Liver (tissue), 9 donors: ENCODE measurements around the gene BEND4. TPM values are rescaled to one million over a fixed set of nuclear protein-coding genes. Genes with fewer than 3 reads are reported as not detected.
A peak's percentile ranks its signal among the peaks of the same experiment; 100 is the strongest.

Experiments used
- DNase-seq: peaks from one replicate; pipeline ENCODE4 v3.0.0-alpha.2; 2017; ENCODE audit warnings: low spot score
- H3K27ac ChIP-seq, 2 donors: one replicate each; pipeline ENCODE4 v1.7.0; 2013; ENCODE audit warnings: inconsistent platforms in 2 of 2, low read length in 2 of 2, control low read depth in 1 of 2, low read depth in 1 of 2, mild to moderate bottlenecking in 1 of 2
- H3K27me3 ChIP-seq, 4 donors: one replicate each; pipeline versions ENCODE4 v1.6.1 to v1.7.0; 2013; ENCODE audit warnings: low read length in 3 of 4, inconsistent platforms in 1 of 4, mild to moderate bottlenecking in 1 of 4, moderate library complexity in 1 of 4; ENCODE audit not compliant: control insufficient read depth in 4 of 4, insufficient read depth in 4 of 4
- H3K36me3 ChIP-seq, 4 donors: one replicate each; pipeline versions ENCODE4 v1.6.1 to v1.7.0; 2013; ENCODE audit warnings: low read length in 3 of 4, mild to moderate bottlenecking in 3 of 4, low read depth in 1 of 4, moderate library complexity in 1 of 4; ENCODE audit not compliant: control insufficient read depth in 4 of 4, insufficient read depth in 3 of 4
- H3K4me1 ChIP-seq, 4 donors: one replicate each; pipeline versions ENCODE4 v1.6.1 to v1.7.0; 2013; ENCODE audit warnings: low read length in 3 of 4, mild to moderate bottlenecking in 3 of 4, moderate library complexity in 1 of 4; ENCODE audit not compliant: control insufficient read depth in 4 of 4, insufficient read depth in 4 of 4
- H3K4me3 ChIP-seq, 3 donors: one replicate each; pipeline versions ENCODE4 v1.6.1 to v1.7.0; 2013; ENCODE audit warnings: low read length in 3 of 3, control low read depth in 1 of 3, low read depth in 1 of 3, mild to moderate bottlenecking in 1 of 3
- H3K9ac ChIP-seq, 2 donors: one replicate each; pipeline ENCODE4 v1.7.0; 2013; ENCODE audit warnings: low read length in 2 of 2, mild to moderate bottlenecking in 2 of 2, moderate library complexity in 2 of 2, control low read depth in 1 of 2, low read depth in 1 of 2
- H3K9me3 ChIP-seq, 4 donors: one replicate each; pipeline versions ENCODE4 v1.6.1 to v1.7.0; 2013; ENCODE audit warnings: low read length in 3 of 4; ENCODE audit not compliant: control insufficient read depth in 4 of 4
- CTCF ChIP-seq: fragments of 150-350 bp; IDR thresholded peaks from 2 replicates; pipeline ENCODE4 v1.5.1; 2017; ENCODE audit warnings: improper control_type of control experiment, low read depth, low read length; ENCODE audit not compliant: missing input control
- EGR1 ChIP-seq, 2 donors: IDR thresholded peaks; 2 replicates each; pipeline ENCODE4 v1.6.1; 2016 to 2018; ENCODE audit warnings: antibody characterized with exemption in 2 of 2, low read depth in 2 of 2
- HNF4A ChIP-seq, 2 donors: conservative IDR thresholded peaks; 2 replicates each; pipeline ENCODE4 v1.6.1; 2016; ENCODE audit warnings: antibody characterized with exemption in 2 of 2, mild to moderate bottlenecking in 2 of 2
- HNF4G ChIP-seq: IDR thresholded peaks from 2 replicates; pipeline ENCODE4 v1.6.1; 2016; ENCODE audit warnings: antibody characterized with exemption
- MAX ChIP-seq: IDR thresholded peaks from 2 replicates; pipeline ENCODE4 v1.6.1; 2016; ENCODE audit warnings: antibody characterized with exemption
- RAD21 ChIP-seq, 2 donors: IDR thresholded peaks; 2 replicates each; pipeline ENCODE4 v1.6.1; 2016; ENCODE audit warnings: antibody characterized with exemption in 2 of 2, mild to moderate bottlenecking in 2 of 2
- RXRA ChIP-seq, 2 donors: IDR thresholded peaks; 2 replicates each; pipeline ENCODE4 v1.6.1; 2017 to 2018; ENCODE audit warnings: antibody characterized with exemption in 2 of 2, mild to moderate bottlenecking in 1 of 2
- SP1 ChIP-seq: IDR thresholded peaks from 2 replicates; pipeline ENCODE4 v1.6.1; 2018; ENCODE audit warnings: antibody characterized with exemption, mild to moderate bottlenecking
- TAF1 ChIP-seq: conservative IDR thresholded peaks from 2 replicates; pipeline ENCODE4 v1.6.1; 2016; ENCODE audit warnings: antibody characterized with exemption, mild to moderate bottlenecking
- ZBTB33 ChIP-seq: IDR thresholded peaks from 2 replicates; pipeline ENCODE4 v1.6.1; 2016; ENCODE audit warnings: antibody characterized with exemption
- WGBS: extraction: QIAGEN DNeasy Blood & Tissue Kit; methylation state at CpG from one replicate; pipeline ENCODE4 v1.1.7; 2013; 5-methylcytosine and 5-hydroxymethylcytosine counted together
- polyA plus RNA-seq, 2 donors: library from polyadenylated mRNA; stranded (reverse) in 1 of 2; unstranded in 1 of 2; fragments of 200-250 nt in 1 of 2; fragments of >200 nt in 1 of 2; fragmentation: Nextera tagmentation in 1 of 2; extraction: Ambion mirVana in 1 of 2; gene quantifications; one replicate each; pipeline versions ENCODE4 v1.2.1 to v1.2.3, GENCODE V29; 2013 to 2015
- total RNA-seq, 2 donors: library from RNA; depleted of rRNA; stranded (reverse); fragments of >200 nt; gene quantifications; one replicate each; pipeline ENCODE4 v1.2.3, GENCODE V29; 2014
- donor health status: healthy.
- donor health status: healthy.
- donor health status: healthy.
- donor health status: healthy.
- donor health status: healthy.

Gene BEND4
- total RNA-seq (under 1 TPM; 0.17 to 0.28 TPM), polyA plus RNA-seq (under 1 TPM; 0.02 to 0.08 TPM)

GRCh38 chr4:42152507-42153504 is at the start of gene BEND4:
Gene BEND4, minus strand, starts transcription at chr4:42152655. Its CDS starts 512 bp downstream, at chr4:42152143.
- WGBS, result 13% methylated on average over 49 of the region's 49 CpGs
- DNase-seq, result no peak
- H3K36me3 ChIP-seq, result no peaks in the 10 kb centered on the region
- H3K4me3 ChIP-seq, result peak within 1 kb of the TSS in 2 of 3 donors; percentile 33 to 54
- peaks cover 5 to 14% (median 10%) of the 10 kb centered on the region in 4 donors for H3K4me1 ChIP-seq
- no peak within 1 kb of the TSS for H3K27ac ChIP-seq
- H3K27me3 ChIP-seq, result peaks cover 3 to 16% (median 5%) of the 10 kb centered on the region in 4 donors
- H3K9me3 ChIP-seq, result no peaks in the 10 kb centered on the region
- TF ChIP-seq CTCF, result no peak
- TF ChIP-seq RXRA (IDR thresholded peaks at IDR 0.05), result no peak
- no peak for TF ChIP-seq TAF1
- TF ChIP-seq EGR1 (IDR thresholded peaks at IDR 0.05; ENCODE audit: low read depth in 2 of 2), result no peak
- TF ChIP-seq SP1, result no peak
- no peak for TF ChIP-seq MAX
- TF ChIP-seq RAD21 (IDR thresholded peaks at IDR 0.05), result no peak
- TF ChIP-seq HNF4G, result no peak
- TF ChIP-seq ZBTB33, result no peak
- no peak within 1 kb of the TSS for H3K9ac ChIP-seq

GRCh38 chr4:42197341-42197740 is 44.9 kb upstream of the BEND4 start:
- no peak for DNase-seq
- Histone ChIP-seq H3K4me1 (no peaks in the 10 kb centered on the region), H3K27me3 (peaks cover 0 to 5% (median 0%) of the 10 kb centered on the region in 4 donors), H3K36me3 (no peaks in the 10 kb centered on the region), H3K27ac (no peak overlapping the region), H3K9me3 (no peaks in the 10 kb centered on the region), H3K4me3 (no peak overlapping the region), H3K9ac (no peak overlapping the region)
- TF ChIP-seq HNF4A (conservative IDR thresholded peaks at IDR 0.05), result no peak
- no peak for TF ChIP-seq TAF1
- no peak for TF ChIP-seq EGR1 (IDR thresholded peaks at IDR 0.05; ENCODE audit: low read depth in 2 of 2)
- TF ChIP-seq ZBTB33, result no peak
- 72% methylated on average over 5 of the region's 5 CpGs for WGBS
